Metanephros (tissue), 1 donor: ENCODE results near the gene FAM111B. TPM values are rescaled to one million over a fixed set of nuclear protein-coding genes. Genes with fewer than 3 reads are reported as not detected.

Source experiments
- total RNA-seq: library from RNA; depleted of rRNA; stranded (reverse); fragments of >200 nt; gene quantifications from one replicate; pipeline ENCODE4 v1.2.3, GENCODE V29; 2014

The FAM111B gene
- total RNA-seq, result 5.8 TPM

GRCh38 chr11:59106363-59107336 lies at the start of gene FAM111B:
TSS of gene FAM111B (plus strand) at chr11:59107237. CDS start at chr11:59109626, 2,389 bp downstream.

DNA sequence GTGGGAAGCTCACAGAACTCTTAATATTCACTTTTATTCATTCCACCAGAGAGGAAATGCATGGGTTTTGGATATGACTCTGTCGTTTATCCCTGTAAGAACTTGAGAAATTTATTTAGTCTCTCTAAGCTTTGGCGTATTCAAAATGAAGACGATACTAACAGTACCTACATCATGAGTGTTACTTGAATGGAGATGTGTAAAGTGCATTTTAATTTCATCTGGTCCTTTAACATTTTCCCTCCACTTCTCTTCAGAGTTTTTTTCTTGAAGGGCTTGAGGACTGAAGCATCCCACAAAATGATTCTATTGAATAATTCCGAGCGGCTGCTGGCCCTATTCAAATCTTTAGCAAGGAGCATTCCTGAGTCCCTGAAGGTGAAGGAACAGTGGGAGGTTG lies 21.0 kb upstream of the FAM111B start, which contains the start of gene GLYATL1B:
GLYATL1B (plus strand) TSS at position 301 of the 400 bp plus-strand sequence; CDS start at position 301, 0 bp downstream.

GRCh38 chr11:59142530-59143507 lies 35.8 kb downstream of the FAM111B start, which contains the start of gene FAM111A:
TSS of gene FAM111A (plus strand) at chr11:59142856. CDS start at chr11:59148873, 6,017 bp downstream.

GRCh38 chr11:59171508-59172322 lies 64.7 kb downstream of the FAM111B start, which contains the start of gene DTX4:
TSS of gene DTX4 (plus strand) at chr11:59172132. CDS start at chr11:59172596, 464 bp downstream.

Other genes with a start within 250 kb of the FAM111B start
- 115 TPM for gene GLYATL1, start 167.7 kb upstream of the FAM111B start, total RNA-seq
- gene GLYATL1B, start 20.9 kb upstream of the FAM111B start, total RNA-seq, result not detected
- 46.3 TPM for gene FAM111A, start 35.6 kb downstream of the FAM111B start, total RNA-seq
- 25.5 TPM for gene DTX4, start 64.9 kb downstream of the FAM111B start, total RNA-seq
- gene MPEG1, start 105.7 kb downstream of the FAM111B start, total RNA-seq, result 20.3 TPM